Ishikawa (cell line): ENCODE measurements around the gene PLCL2.

ENCODE experiments used
- CEBPB ChIP-seq: IDR thresholded peaks from 2 replicates; pipeline ENCODE4 v1.6.1; 2012
- CREB1 ChIP-seq: IDR thresholded peaks from 2 replicates; pipeline ENCODE4 v1.6.1; 2012; ENCODE audit warnings: low read depth
- EP300 ChIP-seq: IDR thresholded peaks from 2 replicates; pipeline ENCODE4 v1.6.1; 2012; ENCODE audit warnings: borderline replicate concordance
- MAX ChIP-seq: IDR thresholded peaks from 2 replicates; pipeline ENCODE4 v1.6.1; 2012
- RAD21 ChIP-seq: IDR thresholded peaks from 2 replicates; pipeline ENCODE4 v1.6.1; 2012; ENCODE audit warnings: low read depth
- REST ChIP-seq: IDR thresholded peaks from 2 replicates; pipeline ENCODE4 v1.6.1; 2012; ENCODE audit warnings: low read depth, mild to moderate bottlenecking
- TAF1 ChIP-seq: IDR thresholded peaks from 2 replicates; pipeline ENCODE4 v1.6.1; 2012; ENCODE audit warnings: low read depth, mild to moderate bottlenecking
- TEAD4 ChIP-seq: IDR thresholded peaks from 2 replicates; pipeline ENCODE4 v1.6.1; 2012
- YY1 ChIP-seq: IDR thresholded peaks from 2 replicates; pipeline ENCODE4 v1.6.1; 2012; ENCODE audit warnings: low read depth

- TF ChIP-seq TAF1 (no peak), EP300 (no peak), CREB1 (no peak), MAX (no peak), CEBPB (no peak), YY1 (no peak), TEAD4 (no peak), REST (no peak), RAD21 (no peak)
Measured at GRCh38 chr3:16896820-16897219, 12.1 kb downstream of the PLCL2 start.
